SK-N-SH treated with all-trans-retinoic acid at 6 μM for 48 hours (cell line): ENCODE data around the gene TNC.
A peak's percentile ranks its signal among the peaks of the same experiment; 100 is the strongest.

Experiments used
- ATAC-seq: fragments of 200-7000 bp; cut with Tn5 transposase; 3 replicates; pipeline ENCODE4 v1.9.1; 2020; ENCODE audit warnings: mild to moderate bottlenecking, moderate library complexity
- ARNTL ChIP-seq: fragments of 450-650 bp; formaldehyde crosslinking; IDR thresholded peaks from 2 replicates; pipeline ENCODE4 v1.5.0; 2020; ENCODE audit warnings: low read depth, mild to moderate bottlenecking, moderate library complexity, borderline replicate concordance
- BACH2 ChIP-seq: fragments of 250-450 bp; sonication (Bioruptor Pico); IDR thresholded peaks from 2 replicates; pipeline ENCODE4 v1.9.0; 2021; ENCODE audit warnings: mild to moderate bottlenecking, borderline replicate concordance
- CREB5 ChIP-seq: fragments of 250-450 bp; sonication (Bioruptor Pico); IDR thresholded peaks from 2 replicates; pipeline ENCODE4 v1.5.1; 2020; ENCODE audit warnings: low read depth, mild to moderate bottlenecking, moderate library complexity
- CSDC2 ChIP-seq: fragments of 250-450 bp; sonication (Bioruptor Pico); IDR thresholded peaks from 2 replicates; pipeline ENCODE4 v1.5.0; 2020; ENCODE audit warnings: mild to moderate bottlenecking, moderate library complexity
- CSRNP3 ChIP-seq: fragments of 250-450 bp; sonication (Bioruptor Pico); IDR thresholded peaks from 2 replicates; pipeline ENCODE4 v1.5.1; 2021; ENCODE audit warnings: mild to moderate bottlenecking, moderate library complexity
- ESRRG ChIP-seq: fragments of 250-450 bp; sonication (Bioruptor Pico); IDR thresholded peaks from 2 replicates; pipeline ENCODE4 v1.6.1; 2021; ENCODE audit warnings: mild to moderate bottlenecking
- GLIS3 ChIP-seq: fragments of 250-450 bp; sonication (Bioruptor Pico); IDR thresholded peaks from 2 replicates; pipeline ENCODE4 v1.5.0; 2020; ENCODE audit warnings: mild to moderate bottlenecking, moderate library complexity
- ISL1 ChIP-seq: fragments of 250-450 bp; sonication (Bioruptor Pico); IDR thresholded peaks from 2 replicates; pipeline ENCODE4 v2.1.2; 2022; ENCODE audit warnings: mild to moderate bottlenecking, moderate library complexity
- OSR1 ChIP-seq: fragments of 250-450 bp; sonication (Bioruptor Pico); IDR thresholded peaks from 2 replicates; pipeline ENCODE4 v1.8.0; 2022; ENCODE audit warnings: moderate library complexity, mild to moderate bottlenecking, inconsistent platforms
- PATZ1 ChIP-seq: fragments of 250-450 bp; sonication (Bioruptor Pico); IDR thresholded peaks from 2 replicates; pipeline ENCODE4 v1.8.0; 2020; ENCODE audit warnings: mild to moderate bottlenecking, moderate library complexity, borderline replicate concordance
- RARB ChIP-seq: fragments of 250-450 bp; sonication (Bioruptor Pico); IDR thresholded peaks from 2 replicates; pipeline ENCODE4 v1.8.0; 2021; ENCODE audit warnings: mild to moderate bottlenecking, moderate library complexity
- SNAI2 ChIP-seq: fragments of 250-450 bp; sonication (Bioruptor Pico); IDR thresholded peaks from 2 replicates; pipeline ENCODE4 v1.5.0; 2020; ENCODE audit warnings: mild to moderate bottlenecking, moderate library complexity
- TCF4 ChIP-seq: fragments of 250-450 bp; sonication (Bioruptor Pico); IDR thresholded peaks from 2 replicates; pipeline ENCODE4 v1.8.0; 2021; ENCODE audit warnings: mild to moderate bottlenecking, moderate library complexity, borderline replicate concordance
- TOX ChIP-seq: fragments of 250-450 bp; sonication (Bioruptor Pico); IDR thresholded peaks from 2 replicates; pipeline ENCODE4 v1.8.0; 2021; ENCODE audit warnings: mild to moderate bottlenecking, moderate library complexity, borderline replicate concordance
- ZC3H10 ChIP-seq: fragments of 250-450 bp; sonication (Bioruptor Pico); IDR thresholded peaks from 2 replicates; pipeline ENCODE4 v1.5.1; 2021; ENCODE audit warnings: mild to moderate bottlenecking, moderate library complexity
- ZFP3 ChIP-seq: fragments of 250-450 bp; sonication (Bioruptor Pico); IDR thresholded peaks from 2 replicates; pipeline ENCODE4 v1.5.0; 2020; ENCODE audit warnings: mild to moderate bottlenecking, moderate library complexity
- ZFP30 ChIP-seq: fragments of 450-650 bp; formaldehyde crosslinking; IDR thresholded peaks from 2 replicates; pipeline ENCODE4 v1.5.0; 2022; ENCODE audit warnings: mild to moderate bottlenecking, moderate library complexity
- ZNF565 ChIP-seq: fragments of 450-650 bp; formaldehyde crosslinking; conservative IDR thresholded peaks from 2 replicates; pipeline ENCODE4 v1.5.0; 2020; ENCODE audit warnings: low read depth, mild to moderate bottlenecking, moderate library complexity
- ZNF70 ChIP-seq: fragments of 450-650 bp; formaldehyde crosslinking; IDR thresholded peaks from 2 replicates; pipeline ENCODE4 v1.5.0; 2020; ENCODE audit warnings: mild to moderate bottlenecking, moderate library complexity
- ZNF8 ChIP-seq: fragments of 450-650 bp; formaldehyde crosslinking; IDR thresholded peaks from 2 replicates; pipeline ENCODE4 v1.5.0; 2020; ENCODE audit warnings: mild to moderate bottlenecking, moderate library complexity
- TF ChIP-seq, protein P1 (sequence below): fragments of 250-450 bp; sonication (Bioruptor Pico); IDR thresholded peaks from 2 replicates; pipeline ENCODE4 v1.5.0; 2020; ENCODE audit warnings: mild to moderate bottlenecking, moderate library complexity
- TF ChIP-seq, protein P2 (sequence below): fragments of 250-450 bp; sonication (Bioruptor Pico); IDR thresholded peaks from 2 replicates; pipeline ENCODE4 v1.8.0; 2021; ENCODE audit warnings: low read depth, mild to moderate bottlenecking, moderate library complexity, borderline replicate concordance

TNC gene

GRCh38 chr9:115121181-115121580, 3.2 kb upstream of the TNC start (continued):
- no peak for TF ChIP-seq CSRNP3 (CRISPR knock-in tag)
- no peak for TF ChIP-seq CSDC2 (CRISPR knock-in tag)
- no peak for TF ChIP-seq ZC3H10 (CRISPR knock-in tag)
- no peak for TF ChIP-seq TOX
- TF ChIP-seq ZFP3 (CRISPR knock-in tag): no peak
- no peak for TF ChIP-seq ESRRG (CRISPR knock-in tag)
- TF ChIP-seq, protein P1, sequence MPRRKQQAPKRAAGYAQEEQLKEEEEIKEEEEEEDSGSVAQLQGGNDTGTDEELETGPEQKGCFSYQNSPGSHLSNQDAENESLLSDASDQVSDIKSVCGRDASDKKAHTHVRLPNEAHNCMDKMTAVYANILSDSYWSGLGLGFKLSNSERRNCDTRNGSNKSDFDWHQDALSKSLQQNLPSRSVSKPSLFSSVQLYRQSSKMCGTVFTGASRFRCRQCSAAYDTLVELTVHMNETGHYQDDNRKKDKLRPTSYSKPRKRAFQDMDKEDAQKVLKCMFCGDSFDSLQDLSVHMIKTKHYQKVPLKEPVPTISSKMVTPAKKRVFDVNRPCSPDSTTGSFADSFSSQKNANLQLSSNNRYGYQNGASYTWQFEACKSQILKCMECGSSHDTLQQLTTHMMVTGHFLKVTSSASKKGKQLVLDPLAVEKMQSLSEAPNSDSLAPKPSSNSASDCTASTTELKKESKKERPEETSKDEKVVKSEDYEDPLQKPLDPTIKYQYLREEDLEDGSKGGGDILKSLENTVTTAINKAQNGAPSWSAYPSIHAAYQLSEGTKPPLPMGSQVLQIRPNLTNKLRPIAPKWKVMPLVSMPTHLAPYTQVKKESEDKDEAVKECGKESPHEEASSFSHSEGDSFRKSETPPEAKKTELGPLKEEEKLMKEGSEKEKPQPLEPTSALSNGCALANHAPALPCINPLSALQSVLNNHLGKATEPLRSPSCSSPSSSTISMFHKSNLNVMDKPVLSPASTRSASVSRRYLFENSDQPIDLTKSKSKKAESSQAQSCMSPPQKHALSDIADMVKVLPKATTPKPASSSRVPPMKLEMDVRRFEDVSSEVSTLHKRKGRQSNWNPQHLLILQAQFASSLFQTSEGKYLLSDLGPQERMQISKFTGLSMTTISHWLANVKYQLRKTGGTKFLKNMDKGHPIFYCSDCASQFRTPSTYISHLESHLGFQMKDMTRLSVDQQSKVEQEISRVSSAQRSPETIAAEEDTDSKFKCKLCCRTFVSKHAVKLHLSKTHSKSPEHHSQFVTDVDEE (CRISPR knock-in tag): no peak
- TF ChIP-seq ARNTL (CRISPR knock-in tag): no peak
- TF ChIP-seq RARB: no peak

GRCh38 chr9:115118879-115119218, 892 bp upstream of the TNC start:
- peak; percentile 74 for ATAC-seq
- TF ChIP-seq CSDC2 (CRISPR knock-in tag) (no peak), OSR1 (CRISPR knock-in tag) (no peak), ZNF565 (CRISPR knock-in tag) (no peak), CREB5 (CRISPR knock-in tag) (no peak), ZC3H10 (CRISPR knock-in tag) (no peak), ISL1 (no peak), TCF4 (CRISPR knock-in tag) (no peak), SNAI2 (CRISPR knock-in tag) (no peak), RARB (no peak), GLIS3 (no peak), BACH2 (CRISPR knock-in tag) (no peak), ZNF8 (CRISPR knock-in tag) (no peak), ARNTL (CRISPR knock-in tag) (no peak), TOX (no peak), ZNF70 (CRISPR knock-in tag) (no peak), ZFP30 (CRISPR knock-in tag) (no peak), ESRRG (CRISPR knock-in tag) (no peak)
- TF ChIP-seq, protein P2, sequence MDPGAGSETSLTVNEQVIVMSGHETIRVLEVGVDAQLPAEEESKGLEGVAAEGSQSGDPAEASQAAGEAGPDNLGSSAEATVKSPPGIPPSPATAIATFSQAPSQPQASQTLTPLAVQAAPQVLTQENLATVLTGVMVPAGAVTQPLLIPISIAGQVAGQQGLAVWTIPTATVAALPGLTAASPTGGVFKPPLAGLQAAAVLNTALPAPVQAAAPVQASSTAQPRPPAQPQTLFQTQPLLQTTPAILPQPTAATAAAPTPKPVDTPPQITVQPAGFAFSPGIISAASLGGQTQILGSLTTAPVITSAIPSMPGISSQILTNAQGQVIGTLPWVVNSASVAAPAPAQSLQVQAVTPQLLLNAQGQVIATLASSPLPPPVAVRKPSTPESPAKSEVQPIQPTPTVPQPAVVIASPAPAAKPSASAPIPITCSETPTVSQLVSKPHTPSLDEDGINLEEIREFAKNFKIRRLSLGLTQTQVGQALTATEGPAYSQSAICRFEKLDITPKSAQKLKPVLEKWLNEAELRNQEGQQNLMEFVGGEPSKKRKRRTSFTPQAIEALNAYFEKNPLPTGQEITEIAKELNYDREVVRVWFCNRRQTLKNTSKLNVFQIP (CRISPR knock-in tag): no peak

DNA sequence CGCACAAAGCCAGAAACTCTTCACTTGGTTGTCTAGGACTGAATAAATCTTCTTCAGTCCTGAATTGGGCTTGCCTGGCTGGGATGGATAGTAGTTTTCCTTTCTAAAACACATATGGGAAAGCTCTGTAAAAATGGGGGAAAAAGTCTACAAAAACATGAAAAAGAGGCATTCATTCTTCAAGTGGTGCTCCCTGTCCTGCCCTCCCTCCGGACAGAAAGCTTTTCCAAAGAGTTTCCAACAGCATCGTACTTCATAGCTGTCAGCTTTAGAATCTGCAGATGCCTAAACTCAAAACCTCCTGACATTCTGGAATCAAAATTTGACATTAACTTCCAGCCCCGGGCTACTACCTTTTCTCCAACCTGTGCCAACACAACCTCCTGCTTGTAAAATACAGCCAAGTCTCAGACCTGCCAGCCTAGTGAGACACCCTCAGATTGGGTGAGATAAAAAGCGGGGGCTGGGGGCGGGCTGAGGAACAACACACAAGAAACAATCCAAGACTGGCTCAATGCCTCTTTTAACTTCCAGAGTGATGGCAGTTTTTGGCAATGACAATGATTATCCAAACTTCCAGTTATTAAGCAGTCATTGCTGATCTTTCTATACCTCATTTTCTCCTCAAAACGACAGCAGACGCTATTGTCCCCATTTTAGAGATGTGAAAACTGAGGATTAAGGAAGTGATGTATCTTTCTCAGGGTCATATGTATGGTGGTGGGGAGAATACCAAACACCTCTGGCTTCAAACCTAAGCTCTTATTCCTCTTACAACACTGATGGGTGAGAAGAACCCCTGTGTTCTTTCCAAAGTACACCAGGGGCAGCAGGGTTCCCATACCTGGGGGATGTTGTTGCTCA, 1.3 kb downstream of the TNC start:
- ATAC-seq: no peak

More for the DNA sequence above, 1.3 kb downstream of the TNC start:
- TF ChIP-seq ZFP30 (CRISPR knock-in tag) (no peak), CSRNP3 (CRISPR knock-in tag) (no peak), SNAI2 (CRISPR knock-in tag) (no peak), TOX (no peak), PATZ1 (no peak), OSR1 (CRISPR knock-in tag) (no peak), TCF4 (CRISPR knock-in tag) (no peak)
- TF ChIP-seq, all 23 proteins: peak for 0
